ENCODE measurements around the gene CFAP299.

The CFAP299 gene

GRCh38 chr4:80592950-80593349, 257.4 kb downstream of the CFAP299 start:
- Histone ChIP-seq H2BK5ac (ENCODE audit: low read length) (no peak overlapping the region), H3K4me2 (ENCODE audit: insufficient read depth, low read length, poor library complexity, severe bottlenecking) (no peak overlapping the region), H3K4me3 (ENCODE audit: low read length in 2 of 2) (no peak overlapping the region), H3K14ac (ENCODE audit: low read length) (no peak overlapping the region), H3K36me3 (replicated peaks in 1 of 2; ENCODE audit: control insufficient read depth in 2 of 2, insufficient read depth in 2 of 2, low read length in 2 of 2) (no peaks in the 10 kb centered on the region), H3K23ac (ENCODE audit: low read depth, low read length, poor library complexity) (no peak overlapping the region), H2AFZ (ENCODE audit: low read length) (no peak overlapping the region), H3K4me1 (ENCODE audit: control insufficient read depth in 2 of 2, insufficient read depth in 1 of 2, low read depth in 1 of 2, low read length in 2 of 2) (no peaks in the 10 kb centered on the region), H3K79me1 (ENCODE audit: low read depth, low read length) (no peaks in the 10 kb centered on the region), H3K9me3 (replicated peaks in 1 of 2; ENCODE audit: control insufficient read depth in 2 of 2, insufficient read depth in 1 of 2, low read depth in 1 of 2, low read length in 2 of 2) (no peaks in the 10 kb centered on the region), H3K4ac (ENCODE audit: low read length) (no peak overlapping the region), H2AK5ac (ENCODE audit: low read depth, low read length) (no peak overlapping the region), H3K27me3 (ENCODE audit: control insufficient read depth in 3 of 3, insufficient read depth in 3 of 3, low read depth in 1 of 3, low read length in 3 of 3) (no peaks in the 10 kb centered on the region), H3K9ac (ENCODE audit: low read depth, low read length, poor library complexity) (no peak overlapping the region), H3K27ac (replicated peaks; ENCODE audit: low read length) (no peak overlapping the region), H2BK120ac (ENCODE audit: low read depth, low read length) (no peak overlapping the region), H3K18ac (ENCODE audit: low read length) (no peak overlapping the region), H2BK15ac (ENCODE audit: low read length) (no peak overlapping the region), H4K91ac (ENCODE audit: low read depth, low read length, poor library complexity) (no peak overlapping the region), H4K8ac (ENCODE audit: low read depth, low read length) (no peak overlapping the region), H2BK12ac (ENCODE audit: low read length) (no peak overlapping the region)
- WGBS, 2 donors (ENCODE audit: extremely low coverage in 2 of 2, insufficient read length in 2 of 2, insufficient replicate concordance in 1 of 2) = no CpG with 5 or more reads among the region's 2 CpGs
- no peak for DNase-seq (ENCODE audit: low spot score)

DNA sequence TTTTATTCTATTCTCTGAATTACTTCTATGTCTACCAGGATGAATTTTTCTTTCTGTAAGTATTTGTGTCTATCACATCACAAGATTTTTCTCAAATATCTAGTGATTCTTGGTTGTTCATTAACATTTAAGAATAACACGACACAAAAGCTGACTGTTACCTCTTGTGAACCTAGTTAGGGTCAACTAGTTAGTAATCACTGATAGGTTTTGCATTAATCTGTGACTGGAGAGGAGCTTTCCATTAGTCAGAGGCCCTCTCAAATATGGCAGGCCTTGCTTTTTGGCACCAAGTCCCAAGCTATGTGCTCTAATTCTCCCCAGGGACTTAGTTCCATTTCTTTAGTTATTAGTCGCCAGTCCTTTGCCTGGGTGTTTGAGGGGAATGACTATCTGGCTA, 259.2 kb downstream of the CFAP299 start:
- Histone ChIP-seq H3K4me2 (ENCODE audit: insufficient read depth, low read length, poor library complexity, severe bottlenecking) (no peak overlapping the region), H3K14ac (ENCODE audit: low read length) (no peak overlapping the region), H3K27ac (replicated peaks; ENCODE audit: low read length) (no peak overlapping the region), H2BK120ac (ENCODE audit: low read depth, low read length) (no peak overlapping the region), H3K9me3 (replicated peaks in 1 of 2; ENCODE audit: control insufficient read depth in 2 of 2, insufficient read depth in 1 of 2, low read depth in 1 of 2, low read length in 2 of 2) (no peaks in the 10 kb centered on the region), H3K9ac (ENCODE audit: low read depth, low read length, poor library complexity) (no peak overlapping the region), H3K4me3 (ENCODE audit: low read length in 2 of 2) (no peak overlapping the region), H3K4me1 (ENCODE audit: control insufficient read depth in 2 of 2, insufficient read depth in 1 of 2, low read depth in 1 of 2, low read length in 2 of 2) (no peaks in the 10 kb centered on the region), H2AK5ac (ENCODE audit: low read depth, low read length) (no peak overlapping the region), H2BK12ac (ENCODE audit: low read length) (no peak overlapping the region), H3K36me3 (replicated peaks in 1 of 2; ENCODE audit: control insufficient read depth in 2 of 2, insufficient read depth in 2 of 2, low read length in 2 of 2) (no peaks in the 10 kb centered on the region), H3K4ac (ENCODE audit: low read length) (no peak overlapping the region), H2BK5ac (ENCODE audit: low read length) (no peak overlapping the region), H4K8ac (ENCODE audit: low read depth, low read length) (no peak overlapping the region), H2BK15ac (ENCODE audit: low read length) (no peak overlapping the region), H3K18ac (ENCODE audit: low read length) (no peak overlapping the region), H3K79me1 (ENCODE audit: low read depth, low read length) (no peaks in the 10 kb centered on the region), H2AFZ (ENCODE audit: low read length) (no peak overlapping the region), H3K23ac (ENCODE audit: low read depth, low read length, poor library complexity) (no peak overlapping the region), H4K91ac (ENCODE audit: low read depth, low read length, poor library complexity) (no peak overlapping the region), H3K27me3 (ENCODE audit: control insufficient read depth in 3 of 3, insufficient read depth in 3 of 3, low read depth in 1 of 3, low read length in 3 of 3) (no peaks in the 10 kb centered on the region)
- no peak for DNase-seq (ENCODE audit: low spot score)
- WGBS, 2 donors (ENCODE audit: extremely low coverage in 2 of 2, insufficient read length in 2 of 2, insufficient replicate concordance in 1 of 2) = no CpG with 5 or more reads among the region's 2 CpGs

- H3K18ac ChIP-seq (ENCODE audit: low read length) = no peak overlapping the region
- H2BK5ac ChIP-seq (ENCODE audit: low read length) = no peak overlapping the region
- no peak overlapping the region for H4K8ac ChIP-seq (ENCODE audit: low read depth, low read length)
- H2BK120ac ChIP-seq (ENCODE audit: low read depth, low read length) = no peak overlapping the region
- H3K23ac ChIP-seq (ENCODE audit: low read depth, low read length, poor library complexity) = no peak overlapping the region
- no peak overlapping the region for H3K14ac ChIP-seq (ENCODE audit: low read length)
- H3K9me3 ChIP-seq (replicated peaks in 1 of 2; ENCODE audit: control insufficient read depth in 2 of 2, insufficient read depth in 1 of 2, low read depth in 1 of 2, low read length in 2 of 2) = no peaks in the 10 kb centered on the region
- no peak overlapping the region for H3K4me3 ChIP-seq (ENCODE audit: low read length in 2 of 2)
- no peak overlapping the region for H2AK5ac ChIP-seq (ENCODE audit: low read depth, low read length)
- no peak overlapping the region for H3K4me2 ChIP-seq (ENCODE audit: insufficient read depth, low read length, poor library complexity, severe bottlenecking)
- H2BK15ac ChIP-seq (ENCODE audit: low read length) = no peak overlapping the region
- no CpG with 5 or more reads among the region's 3 CpGs for WGBS, 2 donors (ENCODE audit: extremely low coverage in 2 of 2, insufficient read length in 2 of 2, insufficient replicate concordance in 1 of 2)
- no peak overlapping the region for H4K91ac ChIP-seq (ENCODE audit: low read depth, low read length, poor library complexity)
- no peaks in the 10 kb centered on the region for H3K36me3 ChIP-seq (replicated peaks in 1 of 2; ENCODE audit: control insufficient read depth in 2 of 2, insufficient read depth in 2 of 2, low read length in 2 of 2)
- no peak overlapping the region for H3K9ac ChIP-seq (ENCODE audit: low read depth, low read length, poor library complexity)
- H2AFZ ChIP-seq (ENCODE audit: low read length) = no peak overlapping the region
- H3K4me1 ChIP-seq (ENCODE audit: control insufficient read depth in 2 of 2, insufficient read depth in 1 of 2, low read depth in 1 of 2, low read length in 2 of 2) = no peaks in the 10 kb centered on the region
- H3K27ac ChIP-seq (replicated peaks; ENCODE audit: low read length) = no peak overlapping the region
- no peak overlapping the region for H2BK12ac ChIP-seq (ENCODE audit: low read length)
- DNase-seq (ENCODE audit: low spot score) = no peak
- no peaks in the 10 kb centered on the region for H3K79me1 ChIP-seq (ENCODE audit: low read depth, low read length)
- H3K4ac ChIP-seq (ENCODE audit: low read length) = no peak overlapping the region
- H3K27me3 ChIP-seq (ENCODE audit: control insufficient read depth in 3 of 3, insufficient read depth in 3 of 3, low read depth in 1 of 3, low read length in 3 of 3) = no peaks in the 10 kb centered on the region
Measured at GRCh38 chr4:80608281-80608980, 272.9 kb downstream of the CFAP299 start.

GRCh38 chr4:80610199-80610598, 274.7 kb downstream of the CFAP299 start:
- H2BK12ac ChIP-seq (ENCODE audit: low read length) = no peak overlapping the region
- no peak overlapping the region for H4K91ac ChIP-seq (ENCODE audit: low read depth, low read length, poor library complexity)
- H2BK15ac ChIP-seq (ENCODE audit: low read length) = no peak overlapping the region
- no peaks in the 10 kb centered on the region for H3K79me1 ChIP-seq (ENCODE audit: low read depth, low read length)
- H4K8ac ChIP-seq (ENCODE audit: low read depth, low read length) = no peak overlapping the region
- no peak overlapping the region for H2BK5ac ChIP-seq (ENCODE audit: low read length)
- H3K4ac ChIP-seq (ENCODE audit: low read length) = no peak overlapping the region
- no peak overlapping the region for H3K9ac ChIP-seq (ENCODE audit: low read depth, low read length, poor library complexity)
- no peak overlapping the region for H3K23ac ChIP-seq (ENCODE audit: low read depth, low read length, poor library complexity)
- DNase-seq (ENCODE audit: low spot score) = no peak
- H2AFZ ChIP-seq (ENCODE audit: low read length) = no peak overlapping the region
- no peaks in the 10 kb centered on the region for H3K27me3 ChIP-seq (ENCODE audit: control insufficient read depth in 3 of 3, insufficient read depth in 3 of 3, low read depth in 1 of 3, low read length in 3 of 3)
- H3K4me3 ChIP-seq (ENCODE audit: low read length in 2 of 2) = no peak overlapping the region
- no peak overlapping the region for H3K4me2 ChIP-seq (ENCODE audit: insufficient read depth, low read length, poor library complexity, severe bottlenecking)
- no peak overlapping the region for H3K18ac ChIP-seq (ENCODE audit: low read length)
- H3K4me1 ChIP-seq (ENCODE audit: control insufficient read depth in 2 of 2, insufficient read depth in 1 of 2, low read depth in 1 of 2, low read length in 2 of 2) = no peaks in the 10 kb centered on the region
- H3K9me3 ChIP-seq (replicated peaks in 1 of 2; ENCODE audit: control insufficient read depth in 2 of 2, insufficient read depth in 1 of 2, low read depth in 1 of 2, low read length in 2 of 2) = no peaks in the 10 kb centered on the region
- no peak overlapping the region for H2BK120ac ChIP-seq (ENCODE audit: low read depth, low read length)
- no peak overlapping the region for H2AK5ac ChIP-seq (ENCODE audit: low read depth, low read length)
- H3K27ac ChIP-seq (replicated peaks; ENCODE audit: low read length) = no peak overlapping the region
- no peaks in the 10 kb centered on the region for H3K36me3 ChIP-seq (replicated peaks in 1 of 2; ENCODE audit: control insufficient read depth in 2 of 2, insufficient read depth in 2 of 2, low read length in 2 of 2)
- no CpG with 5 or more reads among the region's 1 CpG for WGBS, 2 donors (ENCODE audit: extremely low coverage in 2 of 2, insufficient read length in 2 of 2, insufficient replicate concordance in 1 of 2)
- no peak overlapping the region for H3K14ac ChIP-seq (ENCODE audit: low read length)

Data from neuronal stem cell (in vitro differentiated cells).